GM10248 (cell line): Measurements from ENCODE around the gene DUOX1.

Experiments
- CTCF ChIA-PET: fragments of 300-600 bp; sonication (Branson Sonifier 250); formaldehyde crosslinking; extraction: SDS; loops from one replicate; lab custom pipeline; 2021; ENCODE audit warnings: antibody characterized with exemption; lab: Yijun Ruan, JAX
- POLR2A ChIA-PET: fragments of 350-650 bp; sonication (Branson Sonifier 250); formaldehyde crosslinking; extraction: SDS; loops from one replicate; lab custom pipeline; 2020; ENCODE audit warnings: antibody characterized with exemption; lab: Yijun Ruan, JAX
- DNase-seq: peaks from one replicate; pipeline ENCODE4 v3.0.0; 2012; ENCODE audit errors: extremely low spot score
- TF ChIP-seq, protein P1 (sequence below): IDR thresholded peaks from 2 replicates; pipeline ENCODE4 v1.5.1; 2012; ENCODE audit warnings: mild to moderate bottlenecking, low read depth; ENCODE audit errors: extremely low read depth, missing control alignments, control extremely low read depth

Gene DUOX1

GRCh38 chr15:45212493-45212892 is 82.7 kb downstream of the DUOX1 start:
- POLR2A ChIA-PET: no interaction called here
- no peak for DNase-seq
- CTCF ChIA-PET: interaction anchor here (0.7 to 8.6 kb wide), 3 partner anchors 8 to 17 kb away, joined by 3 to 58 read pairs (median 3); no protein-coding TSS in a partner anchor
- TF ChIP-seq, protein P1, sequence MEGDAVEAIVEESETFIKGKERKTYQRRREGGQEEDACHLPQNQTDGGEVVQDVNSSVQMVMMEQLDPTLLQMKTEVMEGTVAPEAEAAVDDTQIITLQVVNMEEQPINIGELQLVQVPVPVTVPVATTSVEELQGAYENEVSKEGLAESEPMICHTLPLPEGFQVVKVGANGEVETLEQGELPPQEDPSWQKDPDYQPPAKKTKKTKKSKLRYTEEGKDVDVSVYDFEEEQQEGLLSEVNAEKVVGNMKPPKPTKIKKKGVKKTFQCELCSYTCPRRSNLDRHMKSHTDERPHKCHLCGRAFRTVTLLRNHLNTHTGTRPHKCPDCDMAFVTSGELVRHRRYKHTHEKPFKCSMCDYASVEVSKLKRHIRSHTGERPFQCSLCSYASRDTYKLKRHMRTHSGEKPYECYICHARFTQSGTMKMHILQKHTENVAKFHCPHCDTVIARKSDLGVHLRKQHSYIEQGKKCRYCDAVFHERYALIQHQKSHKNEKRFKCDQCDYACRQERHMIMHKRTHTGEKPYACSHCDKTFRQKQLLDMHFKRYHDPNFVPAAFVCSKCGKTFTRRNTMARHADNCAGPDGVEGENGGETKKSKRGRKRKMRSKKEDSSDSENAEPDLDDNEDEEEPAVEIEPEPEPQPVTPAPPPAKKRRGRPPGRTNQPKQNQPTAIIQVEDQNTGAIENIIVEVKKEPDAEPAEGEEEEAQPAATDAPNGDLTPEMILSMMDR: no peak
